HG02798 (cell line): Measurements from ENCODE around the gene SNRPN.
"Not testable (repeated sequence)": the region's sequence is repeated elsewhere in the genome, so short reads cannot be mapped to it uniquely, and the experiment has no call there.

Experiments used
- ATAC-seq: cut with Tn5 transposase; IDR thresholded peaks from one replicate; pipeline ENCODE4 v1.9.1; 2021; ENCODE audit warnings: mild to moderate bottlenecking; ENCODE audit not compliant: unreplicated experiment, poor library complexity

The SNRPN gene

GRCh38 chr15:24966364-24967103 is 11.7 kb downstream of the SNRPN start:
- ATAC-seq, result no peak

GRCh38 chr15:24971052-24971451 is 16.3 kb downstream of the SNRPN start:
- no peak for ATAC-seq

- ATAC-seq, result no peak
Observed at GRCh38 chr15:24971772-24972171, 17.0 kb downstream of the SNRPN start.

GRCh38 chr15:24972707-24973106 is 17.9 kb downstream of the SNRPN start:
- not testable (repeated sequence) for ATAC-seq

GRCh38 chr15:24976932-24977331 is 22.1 kb downstream of the SNRPN start:
- no peak for ATAC-seq

GRCh38 chr15:24977686-24978085 is 22.9 kb downstream of the SNRPN start:
- ATAC-seq, result no peak

- no peak for ATAC-seq
Observed at GRCh38 chr15:24985224-24985623, 30.4 kb downstream of the SNRPN start.

GRCh38 chr15:24986653-24987052 is 31.9 kb downstream of the SNRPN start:
- ATAC-seq, result no peak

GRCh38 chr15:25019434-25019833 is 64.6 kb downstream of the SNRPN start:
- ATAC-seq, result no peak

- ATAC-seq, result no peak
Observed at GRCh38 chr15:25022233-25022632, 67.4 kb downstream of the SNRPN start.
